Stimulated activated CD4-positive, alpha-beta T cell treated with anti-CD3 and anti-CD28 coated beads, Interleukin-12 subunit alpha, Interleukin-12 subunit beta, amount 100 ng/mL, for 24 hours (primary cell): Measurements from ENCODE around the gene KLLN.
A peak's percentile ranks its signal among the peaks of the same experiment; 100 is the strongest.
"Not testable (repeated sequence)": the region's sequence is repeated elsewhere in the genome, so short reads cannot be mapped to it uniquely, and the experiment has no call there.

Experiments
- DNase-seq, 2 experiments: peaks; one replicate each; pipeline ENCODE4 v3.0.0-alpha.2; 2020; ENCODE audit warnings: low read depth in 2 of 2

The KLLN gene

GRCh38 chr10:87866412-87866974 is 3.2 kb upstream of the KLLN start:
- no peak for DNase-seq

GRCh38 chr10:87865241-87865881 is 2.0 kb upstream of the KLLN start:
- DNase-seq, result no peak

DNA sequence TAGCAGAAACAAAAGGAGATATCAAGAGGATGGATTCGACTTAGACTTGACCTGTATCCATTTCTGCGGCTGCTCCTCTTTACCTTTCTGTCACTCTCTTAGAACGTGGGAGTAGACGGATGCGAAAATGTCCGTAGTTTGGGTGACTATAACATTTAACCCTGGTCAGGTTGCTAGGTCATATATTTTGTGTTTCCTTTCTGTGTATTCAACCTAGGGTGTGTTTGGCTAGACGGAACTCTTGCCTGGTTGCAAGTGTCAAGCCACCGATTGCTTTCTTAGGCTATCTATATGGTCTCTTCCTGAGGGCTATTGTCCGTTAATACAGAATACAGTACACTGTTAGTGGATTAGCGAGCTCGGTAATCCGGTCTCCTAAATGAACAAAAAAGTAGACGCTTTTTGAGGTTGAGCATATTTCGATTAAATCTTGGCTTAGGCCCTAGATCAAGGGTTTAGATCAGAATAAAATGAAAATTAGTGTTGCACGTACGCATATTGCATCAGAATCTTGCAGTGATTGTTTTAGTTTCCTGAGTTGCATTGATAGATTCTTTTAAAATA is 1.2 kb upstream of the KLLN start:
- no peak for DNase-seq

DNA sequence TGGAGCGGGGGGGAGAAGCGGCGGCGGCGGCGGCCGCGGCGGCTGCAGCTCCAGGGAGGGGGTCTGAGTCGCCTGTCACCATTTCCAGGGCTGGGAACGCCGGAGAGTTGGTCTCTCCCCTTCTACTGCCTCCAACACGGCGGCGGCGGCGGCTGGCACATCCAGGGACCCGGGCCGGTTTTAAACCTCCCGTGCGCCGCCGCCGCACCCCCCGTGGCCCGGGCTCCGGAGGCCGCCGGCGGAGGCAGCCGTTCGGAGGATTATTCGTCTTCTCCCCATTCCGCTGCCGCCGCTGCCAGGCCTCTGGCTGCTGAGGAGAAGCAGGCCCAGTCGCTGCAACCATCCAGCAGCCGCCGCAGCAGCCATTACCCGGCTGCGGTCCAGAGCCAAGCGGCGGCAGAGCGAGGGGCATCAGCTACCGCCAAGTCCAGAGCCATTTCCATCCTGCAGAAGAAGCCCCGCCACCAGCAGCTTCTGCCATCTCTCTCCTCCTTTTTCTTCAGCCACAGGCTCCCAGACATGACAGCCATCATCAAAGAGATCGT is 690 bp upstream of the KLLN start:
- peak in 1 of 2 experiments; percentile 14 for DNase-seq

DNA sequence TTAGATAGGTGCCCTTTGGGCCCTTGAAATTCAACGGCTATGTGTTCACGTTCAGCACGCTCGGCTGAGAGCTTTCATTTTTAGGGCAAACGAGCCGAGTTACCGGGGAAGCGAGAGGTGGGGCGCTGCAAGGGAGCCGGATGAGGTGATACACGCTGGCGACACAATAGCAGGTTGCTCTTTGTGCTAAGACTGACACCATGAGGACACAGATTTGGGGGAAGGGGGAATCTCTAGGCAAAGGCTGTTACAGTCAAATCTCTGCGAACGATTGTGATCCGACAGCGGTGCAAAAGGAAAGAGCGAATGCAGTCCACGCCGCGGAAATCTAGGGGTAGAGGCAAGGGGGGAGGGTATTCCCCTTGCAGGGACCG is 667 bp downstream of the KLLN start:
- DNase-seq, result no peak

DNA sequence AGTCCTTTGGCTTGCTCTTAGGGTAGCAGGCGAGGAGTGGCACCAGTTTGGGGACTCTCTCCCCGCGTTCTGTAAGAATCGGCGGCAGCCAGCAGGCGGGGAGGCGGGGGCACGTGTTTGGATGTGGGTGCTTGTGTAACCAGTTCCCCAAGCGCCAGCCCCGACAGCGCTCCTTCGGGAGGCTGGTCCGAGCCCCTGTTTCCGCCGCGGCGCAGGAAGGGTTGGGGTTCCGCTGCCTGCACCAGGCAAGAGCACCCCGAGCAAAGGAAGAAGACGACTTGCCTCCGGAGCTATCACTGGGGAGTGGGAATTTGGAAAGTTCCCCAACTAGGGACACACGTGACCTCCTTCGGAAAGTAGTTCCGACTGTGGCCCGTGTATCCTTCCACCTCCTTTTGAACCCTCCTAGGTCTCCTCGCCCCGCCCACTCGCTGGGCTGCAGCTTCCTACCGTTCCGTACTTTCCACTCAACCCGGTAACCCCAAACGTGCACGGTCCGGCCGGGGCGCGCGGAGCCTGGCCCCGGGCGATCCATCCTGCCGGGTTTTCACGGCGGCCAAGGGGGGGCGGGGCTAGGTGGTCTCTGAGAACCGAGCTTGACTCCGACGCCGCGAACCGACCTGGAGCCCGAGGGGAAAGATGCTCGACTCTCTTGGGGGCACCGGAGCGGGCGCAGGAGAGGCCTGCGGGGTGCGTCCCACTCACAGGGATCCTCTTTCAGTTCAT is 1.2 kb downstream of the KLLN start:
- peak; percentile 89 to 92 for DNase-seq

- DNase-seq, result peak in 1 of 2 experiments; percentile 8
Measured at GRCh38 chr10:87861566-87861952, 1.8 kb downstream of the KLLN start.

GRCh38 chr10:87860816-87861403 is 2.4 kb downstream of the KLLN start:
- DNase-seq, result no peak

DNA sequence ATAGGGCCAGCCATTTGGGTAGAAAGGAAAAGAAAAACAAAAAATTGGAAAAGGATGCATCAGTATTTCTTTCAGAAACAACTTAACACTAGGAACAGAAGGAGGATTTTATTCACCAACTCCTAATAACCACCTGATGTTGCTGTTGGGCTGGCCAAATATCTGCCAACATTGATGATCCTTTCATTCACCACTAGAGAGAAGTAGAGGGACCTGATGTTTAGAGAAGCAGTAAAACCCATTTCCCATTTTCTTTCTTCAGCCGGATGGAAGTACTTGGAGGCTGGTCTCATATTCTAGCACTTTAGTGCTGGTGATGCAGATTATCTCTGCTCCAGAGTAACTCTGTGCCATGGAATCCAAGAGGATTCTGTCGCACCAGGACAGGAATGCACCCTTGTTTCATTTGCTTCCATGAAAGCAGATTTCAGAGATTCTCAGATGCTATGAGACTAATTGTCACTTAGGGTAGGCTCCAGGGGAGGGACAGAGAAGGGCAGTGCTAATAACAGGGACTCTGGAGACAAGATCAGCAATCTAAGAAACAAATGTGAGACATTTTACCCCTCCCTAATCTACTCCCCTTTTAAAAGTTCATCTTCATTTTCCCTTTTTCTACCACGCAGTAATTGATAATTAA is 3.1 kb downstream of the KLLN start:
- DNase-seq, result no peak

DNA sequence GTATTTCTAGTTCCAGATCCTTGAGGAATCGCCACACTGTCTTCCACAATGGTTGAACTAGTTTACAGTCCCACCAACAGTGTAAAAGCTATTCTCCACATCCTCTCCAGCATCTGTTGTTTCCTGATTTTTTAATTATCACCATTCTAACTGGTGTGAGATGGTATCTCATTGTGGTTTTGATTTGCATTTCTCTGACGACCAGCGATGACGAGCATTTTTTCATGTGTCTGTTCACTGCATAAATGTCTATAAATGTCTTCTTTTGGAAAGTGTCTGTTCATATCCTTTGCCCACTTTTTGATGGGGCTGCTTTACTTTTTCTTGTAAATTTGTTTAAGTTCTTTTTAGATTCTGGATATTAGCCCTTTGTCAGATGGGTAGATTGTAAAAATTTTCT is 7.7 kb downstream of the KLLN start:
- DNase-seq, result not testable (repeated sequence)

GRCh38 chr10:87855247-87855646 is 8.1 kb downstream of the KLLN start:
- not testable (repeated sequence) for DNase-seq

DNA sequence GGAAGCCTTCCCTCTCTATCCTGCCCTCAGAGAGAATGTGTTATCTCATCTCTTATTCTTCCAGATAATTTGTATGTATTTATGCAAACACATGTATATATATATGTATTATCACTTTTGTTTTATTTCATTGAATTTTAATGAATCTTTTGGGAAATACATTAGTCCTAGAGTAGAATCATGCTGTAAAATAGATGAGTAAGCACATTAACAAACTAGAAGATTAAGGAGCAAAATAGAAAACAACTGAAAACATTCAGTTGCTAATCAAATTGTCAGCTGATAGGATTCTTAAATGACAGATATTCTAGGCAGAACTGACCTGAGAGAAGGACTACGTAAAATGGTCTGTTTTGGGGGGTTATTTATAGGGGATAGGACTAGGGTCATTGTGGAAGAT is 11.2 kb downstream of the KLLN start:
- DNase-seq, result no peak

- peak; percentile 13 to 23 for DNase-seq
Measured at GRCh38 chr10:87850742-87851205, 12.6 kb downstream of the KLLN start.

DNA sequence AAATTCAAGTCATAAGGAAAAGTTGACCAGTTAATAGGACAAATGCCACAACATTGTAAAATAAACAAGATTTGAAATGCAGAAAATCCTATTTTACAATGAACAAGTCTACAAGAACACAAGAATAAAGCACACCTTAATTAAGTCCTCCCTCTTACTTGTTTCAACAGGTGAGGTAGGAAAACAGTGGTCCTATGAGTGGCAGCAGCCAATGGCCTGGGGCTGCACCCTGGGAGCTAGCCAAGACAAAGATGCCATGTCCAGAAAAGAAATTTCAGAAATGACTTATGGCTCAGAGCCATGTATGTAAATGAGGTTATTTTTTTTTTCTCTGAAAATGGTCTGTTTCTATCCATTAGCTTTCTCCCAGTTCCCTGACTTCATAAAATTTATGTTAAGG is 14.3 kb downstream of the KLLN start:
- no peak for DNase-seq

GRCh38 chr10:87847550-87847949 is 15.8 kb downstream of the KLLN start:
- DNase-seq, result no peak

DNA sequence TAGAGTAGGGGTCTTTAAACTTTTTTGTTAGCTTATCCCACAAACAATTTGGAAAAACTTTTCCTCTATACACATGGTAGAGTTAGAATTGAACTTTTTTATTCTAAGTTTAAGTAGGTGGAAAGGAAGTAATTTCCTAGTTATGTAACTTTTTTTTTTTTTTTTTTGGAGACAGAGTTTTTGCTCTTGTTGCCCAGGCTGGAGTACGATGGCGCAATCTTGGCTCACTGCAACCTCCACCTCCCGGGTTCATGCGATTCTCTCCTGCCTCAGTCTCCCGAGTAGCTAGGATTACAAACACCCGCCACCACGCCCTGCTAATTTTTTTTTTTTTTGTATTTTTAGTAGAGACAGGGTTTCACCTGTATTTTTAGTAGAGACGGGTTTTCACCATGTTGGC is 16.6 kb downstream of the KLLN start:
- not testable (repeated sequence) for DNase-seq

- DNase-seq, result no peak
Measured at GRCh38 chr10:87846023-87846422, 17.3 kb downstream of the KLLN start.

GRCh38 chr10:87845624-87845998 is 17.7 kb downstream of the KLLN start:
- DNase-seq, result no peak

DNA sequence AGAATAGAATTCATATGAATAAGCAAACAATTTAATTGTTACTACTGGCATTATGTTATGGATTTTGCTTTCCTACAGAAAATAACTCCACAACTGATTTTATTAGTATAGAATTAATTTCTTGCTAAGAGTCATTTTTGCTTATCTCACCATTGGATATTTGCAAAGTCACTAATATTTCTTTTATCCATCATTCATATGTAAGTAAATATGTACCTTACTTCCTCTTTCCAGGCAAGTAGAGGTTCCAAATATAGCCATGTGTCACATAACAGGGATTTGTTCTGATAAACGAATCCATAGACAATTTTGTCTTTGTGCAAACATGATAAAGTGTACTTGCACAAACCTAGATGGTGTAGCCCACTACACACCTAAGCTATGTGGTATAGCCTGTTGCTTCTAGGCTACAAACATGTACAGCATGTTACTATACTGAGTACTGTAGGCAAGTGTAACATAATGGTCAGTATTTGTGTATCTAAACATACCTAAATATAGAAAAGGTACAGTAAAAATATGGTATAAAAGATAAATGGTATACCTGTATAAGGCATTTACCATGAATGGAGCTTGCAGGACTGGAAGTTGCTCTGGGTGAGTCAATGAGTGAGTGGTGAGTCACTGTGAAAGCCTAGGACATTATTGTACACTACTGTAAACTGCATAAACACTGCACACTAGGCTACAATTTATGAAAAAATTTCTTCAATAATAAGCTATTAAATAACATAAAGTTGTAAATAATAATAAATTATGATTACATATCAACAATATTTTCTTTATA is 18.3 kb downstream of the KLLN start:
- no peak for DNase-seq

- DNase-seq, result no peak
Measured at GRCh38 chr10:87843714-87844113, 19.6 kb downstream of the KLLN start.
